GM19324 (cell line): ENCODE data around the gene LRRC15.

Experiments
- ATAC-seq: cut with Tn5 transposase; IDR thresholded peaks from one replicate; pipeline ENCODE4 v1.9.1; 2021; ENCODE audit warnings: mild to moderate bottlenecking, moderate library complexity; ENCODE audit not compliant: unreplicated experiment, low FRiP score

The LRRC15 gene

DNA sequence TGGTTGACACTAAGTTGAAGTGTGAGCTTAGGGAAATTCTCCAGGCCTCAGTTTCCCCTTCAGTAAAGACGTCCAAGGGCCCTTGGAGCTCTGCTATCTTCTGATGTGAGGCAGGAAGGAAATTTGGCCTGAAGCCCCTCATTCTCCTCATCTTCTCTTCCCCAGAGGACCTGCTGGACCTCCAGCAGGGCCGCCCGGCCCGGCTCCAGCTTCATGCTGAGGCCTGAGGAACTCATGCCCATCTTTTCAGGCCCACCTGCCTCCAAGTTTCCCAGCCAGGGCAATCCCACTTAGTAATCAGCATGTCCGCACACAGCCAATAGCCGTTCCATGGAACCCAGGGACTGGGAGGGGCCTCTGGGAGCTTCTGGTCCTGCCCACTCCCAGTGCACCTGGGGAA, 4.0 kb downstream of the LRRC15 start:
- ATAC-seq: no peak

DNA sequence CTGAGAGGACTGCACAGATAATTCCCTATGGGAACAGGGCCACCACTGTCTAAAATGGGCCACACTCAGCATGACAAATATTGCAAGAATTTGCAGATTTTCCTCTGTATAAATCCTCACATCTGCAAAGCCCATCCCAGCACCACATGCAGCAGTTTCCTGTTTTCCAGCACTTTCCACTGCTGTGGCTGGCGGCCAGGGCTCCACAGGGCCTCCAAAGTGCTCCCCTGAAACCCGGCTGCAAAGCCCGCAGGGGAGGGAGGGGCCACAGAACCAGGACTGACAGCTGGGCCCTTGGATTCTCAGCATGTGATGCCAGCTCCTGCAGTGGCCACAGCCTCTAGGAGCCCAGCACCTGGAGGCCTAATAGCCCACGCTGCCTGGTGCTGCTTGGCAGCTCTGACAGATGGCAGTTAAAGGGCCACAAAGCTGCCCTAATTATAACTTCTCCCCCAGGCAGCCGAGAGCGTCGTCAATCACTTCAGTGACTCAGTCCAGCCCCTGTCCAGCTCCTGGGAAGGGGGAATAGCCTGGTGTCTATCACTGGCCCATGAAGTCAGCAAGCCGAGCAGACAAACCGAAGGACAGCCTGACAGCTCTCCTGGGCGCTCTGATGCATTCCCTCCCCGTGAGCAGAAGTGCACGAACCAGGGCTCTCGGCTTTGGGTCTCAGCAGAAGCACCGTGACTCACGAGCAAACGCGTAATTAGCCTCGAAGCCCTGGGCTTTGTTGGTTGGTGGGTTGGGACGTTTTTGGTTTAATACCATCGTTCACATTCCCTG, 4.7 kb downstream of the LRRC15 start:
- ATAC-seq: no peak

DNA sequence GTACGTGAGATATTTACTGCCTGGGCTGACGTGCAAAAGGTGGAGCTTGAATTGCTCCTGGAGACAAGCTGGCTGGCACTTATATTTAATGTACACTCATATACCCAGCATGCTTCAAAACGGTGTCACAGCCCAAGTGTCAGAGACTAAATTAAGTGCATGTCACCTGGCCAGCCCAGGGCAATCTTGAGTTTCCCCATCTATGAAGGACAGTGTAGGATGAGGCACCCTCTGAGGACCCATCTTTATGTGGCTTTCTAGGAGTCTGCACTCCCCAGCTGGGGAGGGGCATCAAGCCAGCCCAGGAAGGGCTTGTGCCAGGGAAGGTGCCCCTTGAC, 5.3 kb downstream of the LRRC15 start:
- ATAC-seq: no peak

DNA sequence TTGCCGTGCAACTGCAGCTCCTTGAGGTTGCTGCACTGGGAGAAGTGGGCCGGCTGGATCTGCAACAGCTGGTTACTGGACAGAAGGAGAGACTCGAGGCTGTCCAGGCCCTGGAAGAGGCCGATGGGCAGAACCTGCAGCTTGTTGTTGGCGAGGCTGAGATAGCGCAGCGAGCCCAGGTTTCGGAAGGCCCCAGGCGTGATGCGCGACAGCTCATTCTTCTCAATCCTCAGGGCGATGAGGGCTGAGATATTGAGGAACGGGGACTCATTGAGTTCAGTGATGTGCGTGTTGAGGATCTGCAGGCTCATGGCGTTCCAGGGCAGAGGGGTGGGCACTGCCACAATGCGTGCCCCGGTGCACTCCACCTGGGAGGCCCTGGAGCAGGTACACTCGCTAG, 9.0 kb downstream of the LRRC15 start:
- no peak for ATAC-seq

DNA sequence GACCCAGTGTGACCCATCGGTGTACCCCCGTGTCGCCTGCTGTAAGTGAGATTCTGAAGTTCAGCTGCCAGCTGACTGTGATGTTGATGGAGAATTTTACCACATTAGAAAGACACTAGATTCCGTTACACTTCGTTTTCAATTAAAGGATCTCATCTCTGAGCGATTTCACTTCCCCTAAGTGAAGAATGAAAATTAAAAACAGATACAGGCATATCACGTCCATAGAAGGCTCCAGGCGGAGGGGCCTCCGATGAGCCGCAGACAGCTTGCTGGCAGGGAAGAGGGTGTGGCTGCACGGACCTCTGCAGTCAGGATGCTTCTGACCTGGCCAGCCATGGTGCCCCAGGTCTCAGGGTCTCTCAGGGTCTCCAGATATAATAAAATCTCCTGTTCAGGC, 11.9 kb downstream of the LRRC15 start:
- ATAC-seq: no peak

DNA sequence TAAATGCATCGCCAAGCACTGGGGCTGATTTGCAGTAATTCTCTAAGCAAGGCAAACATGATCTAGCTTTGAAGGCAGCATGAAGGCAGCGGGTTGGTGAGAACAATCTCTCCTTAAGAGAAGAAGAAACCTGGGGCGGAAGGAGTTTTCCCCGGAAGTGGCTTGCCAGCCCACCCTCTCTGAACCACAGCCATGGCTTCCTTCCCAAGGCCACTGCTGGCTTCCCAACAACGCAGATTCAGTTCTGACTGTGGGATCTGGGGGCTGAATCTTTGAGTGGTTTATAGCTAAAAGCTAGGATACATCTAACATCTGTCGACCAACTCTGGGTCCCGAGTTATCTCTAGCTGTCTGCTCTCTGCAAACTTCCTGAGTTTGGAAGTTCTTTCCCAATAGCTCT, 14.2 kb downstream of the LRRC15 start:
- ATAC-seq: no peak

DNA sequence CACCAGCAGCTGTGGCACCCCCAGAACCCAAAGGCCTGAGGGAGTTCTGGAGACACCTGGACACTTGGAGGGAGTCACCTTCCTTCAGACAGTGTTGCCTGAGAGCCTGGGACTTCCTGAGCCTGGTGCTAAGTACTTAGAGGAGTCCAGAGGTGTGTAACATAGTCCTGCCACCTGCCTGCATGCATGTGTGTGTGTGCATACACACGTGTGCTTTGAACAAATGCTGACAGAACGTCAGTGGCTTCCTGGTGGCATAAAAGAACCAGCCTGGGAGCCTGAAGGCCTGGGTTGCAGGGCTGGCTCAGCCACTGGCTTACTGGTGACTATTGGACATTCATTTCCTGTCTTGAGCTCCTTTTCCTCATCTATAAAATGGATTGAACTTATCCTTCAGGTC, 15.2 kb downstream of the LRRC15 start:
- ATAC-seq: no peak

DNA sequence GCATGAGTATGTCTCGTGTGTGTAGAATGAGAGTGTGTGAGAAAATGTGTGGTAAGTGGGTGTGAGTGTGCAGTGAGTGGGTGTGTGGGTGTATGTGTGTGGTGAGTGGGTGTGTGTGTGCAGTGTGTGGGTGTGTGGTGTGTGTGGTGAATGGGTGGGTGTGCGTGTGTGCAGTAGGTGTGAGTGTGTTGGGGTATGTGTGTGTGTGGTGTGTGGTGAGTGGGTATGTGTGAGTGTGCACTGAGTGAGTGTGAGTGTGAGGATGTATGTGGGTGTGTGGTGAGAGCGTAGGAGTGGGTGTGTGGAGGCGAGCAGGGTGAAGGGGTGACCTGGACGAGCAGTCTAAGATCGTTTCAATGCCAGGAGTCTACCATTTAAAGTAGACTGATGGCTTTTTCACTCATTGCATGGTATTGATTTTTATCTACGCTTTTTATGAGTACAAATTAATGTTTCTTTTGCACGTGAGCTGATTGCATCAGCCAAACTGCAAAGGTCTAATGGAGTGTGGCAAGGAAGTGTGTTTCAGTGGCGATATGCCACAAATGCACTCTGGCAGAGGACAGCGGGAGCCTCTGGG, 16.8 kb downstream of the LRRC15 start:
- ATAC-seq: no peak

DNA sequence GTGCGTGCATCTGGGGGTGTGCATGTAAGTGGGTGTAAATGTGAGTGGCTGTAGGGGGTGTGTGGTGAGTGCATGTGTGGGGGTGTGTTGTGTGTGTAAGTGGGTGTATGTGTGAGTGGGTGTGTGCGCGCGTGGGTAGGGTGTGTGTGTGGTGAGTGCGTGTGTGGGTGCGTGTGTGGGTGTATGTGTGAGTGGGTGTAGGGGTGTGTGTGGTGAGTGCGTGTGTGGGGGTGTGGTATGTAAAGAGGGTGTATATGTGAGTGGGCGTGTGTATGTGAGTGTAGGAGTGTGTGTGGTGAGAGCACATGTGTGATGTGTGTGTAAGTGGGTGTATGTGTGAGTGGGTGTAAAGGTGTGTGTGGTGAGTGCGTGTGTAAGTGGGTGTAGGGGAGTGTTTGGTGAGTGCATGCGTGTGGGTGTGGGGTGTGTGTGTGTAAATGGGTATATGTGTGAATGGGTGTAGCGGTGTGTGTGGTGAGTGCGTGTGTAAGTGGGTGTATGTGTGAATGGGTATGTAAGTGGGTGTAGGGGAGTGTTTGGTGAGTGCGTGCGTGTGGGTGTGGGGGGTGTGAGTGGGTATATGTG, 17.5 kb downstream of the LRRC15 start:
- no peak for ATAC-seq

DNA sequence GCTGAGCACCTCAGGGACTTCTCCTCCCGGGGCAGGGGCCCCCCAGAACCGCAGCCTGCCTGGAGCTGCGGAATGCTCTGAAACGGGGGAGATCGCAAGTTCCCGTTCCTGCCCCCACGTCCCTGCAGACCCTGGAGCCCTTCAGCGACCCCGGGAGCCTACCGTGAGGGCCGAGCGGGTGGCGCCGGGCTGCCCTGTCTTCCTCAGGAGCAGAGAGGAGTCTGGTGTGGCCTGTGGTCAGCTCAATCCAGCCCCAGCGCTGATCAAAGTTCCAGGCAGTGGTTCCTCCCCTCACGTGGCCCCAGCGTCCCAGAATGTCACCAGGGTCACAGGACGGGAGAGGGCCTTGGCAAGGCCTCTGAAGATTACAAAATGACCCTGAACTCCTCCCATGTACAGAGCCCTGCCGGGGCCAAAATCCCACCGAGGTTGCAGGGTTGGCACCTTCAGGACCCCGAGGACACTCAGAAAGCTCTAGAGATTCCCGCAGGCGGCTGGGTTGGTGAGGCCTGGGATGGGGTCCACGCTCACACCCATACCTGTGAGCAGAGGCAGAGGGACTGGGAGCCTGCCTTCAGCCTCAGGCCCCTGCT, 18.4 kb downstream of the LRRC15 start, which contains the start of gene CPN2:
CPN2 (minus strand) TSS at position 249 of the 593 bp plus-strand sequence. CDS start 8,626 bp downstream, outside the sequence.
- no peak for ATAC-seq

DNA sequence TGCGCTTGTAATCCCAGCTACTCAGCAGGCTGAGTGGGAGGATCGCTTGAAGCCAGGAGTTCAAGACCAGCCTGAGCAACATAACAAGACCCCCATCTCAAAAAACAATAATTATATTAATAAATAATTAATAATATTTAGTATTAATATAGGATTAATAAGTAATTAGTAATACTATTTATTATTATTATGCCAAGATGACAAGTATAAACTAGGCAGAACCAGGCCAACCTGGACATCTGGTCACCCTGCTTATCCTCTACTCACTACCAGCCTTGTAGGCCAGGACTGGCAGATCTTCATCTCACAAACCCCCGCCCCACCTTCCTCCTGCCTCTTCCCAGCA, 18.8 kb downstream of the LRRC15 start:
- ATAC-seq: no peak

DNA sequence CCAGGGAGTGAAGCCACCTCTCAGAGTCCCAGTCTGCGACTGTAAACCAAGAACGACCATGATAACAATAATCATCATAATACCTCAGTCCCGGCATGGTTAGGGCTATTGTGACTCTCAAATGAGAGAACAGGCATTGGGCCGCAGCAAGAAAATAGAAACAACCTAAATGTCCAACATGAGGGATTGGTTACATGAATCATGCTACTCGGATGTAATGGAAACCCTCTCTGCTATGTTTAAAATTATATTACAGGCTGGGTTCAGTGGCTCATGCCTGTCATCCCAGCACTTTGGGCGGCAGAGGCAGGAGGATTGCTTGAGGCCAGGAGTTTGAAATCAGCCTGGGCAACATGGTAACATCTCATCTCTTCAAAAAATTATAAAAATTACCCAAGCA, 21.2 kb downstream of the LRRC15 start:
- ATAC-seq: no peak

DNA sequence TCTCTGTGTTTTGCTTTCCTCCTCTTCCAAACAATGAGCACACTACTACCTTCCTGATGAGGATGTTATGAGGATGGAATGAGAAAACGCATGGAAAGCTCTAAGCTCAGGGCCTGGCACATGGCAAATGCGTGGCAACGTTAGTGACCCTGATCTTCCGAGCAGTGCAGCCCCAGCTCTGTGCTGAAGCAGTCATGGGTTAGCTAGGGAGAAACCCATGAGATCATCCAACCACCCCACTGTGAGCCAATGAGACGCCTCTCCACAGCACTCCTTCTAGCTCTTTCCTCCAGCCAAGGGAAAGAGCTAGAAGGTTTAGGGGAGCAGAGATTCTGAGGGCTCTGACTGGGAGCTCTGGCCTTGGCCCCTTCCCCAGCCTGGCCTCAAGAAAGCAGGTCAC, 22.9 kb downstream of the LRRC15 start:
- no peak for ATAC-seq

DNA sequence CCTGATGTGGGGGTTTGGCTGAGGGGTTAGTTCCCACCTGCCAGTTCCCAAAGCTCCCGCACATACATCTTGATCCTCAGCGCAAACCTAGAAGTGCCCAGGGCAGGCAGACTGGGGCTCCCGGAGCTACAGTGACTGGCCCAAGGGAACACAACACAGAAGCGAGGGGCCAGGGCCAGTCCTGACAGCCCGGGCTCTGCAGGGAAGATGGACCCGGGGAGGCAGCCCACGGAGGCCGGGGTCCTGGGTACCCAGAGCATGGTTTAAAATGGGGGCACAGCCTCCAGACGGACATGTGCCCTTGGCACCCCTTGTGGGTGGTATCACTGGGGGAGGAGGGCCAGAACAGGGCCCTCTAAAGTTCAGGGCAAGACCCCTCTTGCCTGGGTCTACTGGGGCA, 23.5 kb downstream of the LRRC15 start:
- ATAC-seq: no peak

DNA sequence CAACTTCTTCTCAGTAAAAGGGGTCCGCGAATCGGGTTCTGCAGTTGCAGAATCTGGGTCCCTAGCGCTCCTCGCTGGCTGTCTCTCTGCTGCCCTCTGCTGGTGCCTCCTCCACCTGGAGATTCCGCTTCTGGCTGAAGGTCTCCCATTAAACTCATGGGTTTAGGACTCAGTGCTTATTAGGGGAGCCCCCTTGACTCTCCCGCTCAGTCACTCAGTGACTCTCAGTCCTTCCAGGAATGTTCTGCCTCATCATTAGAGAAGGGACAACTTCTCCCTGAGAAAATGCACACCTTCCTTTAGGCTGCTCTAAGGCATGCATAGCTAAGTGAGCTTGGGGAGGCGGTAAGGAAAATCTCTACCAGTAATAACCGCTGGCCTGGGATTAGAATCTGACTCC, 25.5 kb downstream of the LRRC15 start:
- ATAC-seq: no peak

DNA sequence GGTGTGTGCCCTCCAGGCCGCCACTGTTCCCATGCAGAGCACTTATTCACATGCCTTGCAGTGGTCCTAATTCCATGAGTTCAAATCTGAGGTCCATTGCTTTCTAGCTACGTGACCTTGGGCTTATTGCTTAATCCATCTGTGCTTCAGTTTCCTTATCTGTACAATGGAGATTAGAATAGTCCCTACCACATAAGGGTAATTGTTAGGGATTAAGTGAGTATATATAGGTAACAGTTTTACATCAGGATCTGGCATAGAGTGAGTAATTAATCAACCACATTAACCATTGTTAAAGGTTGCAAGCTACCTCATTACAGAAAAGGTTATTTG, 26.0 kb downstream of the LRRC15 start:
- no peak for ATAC-seq

DNA sequence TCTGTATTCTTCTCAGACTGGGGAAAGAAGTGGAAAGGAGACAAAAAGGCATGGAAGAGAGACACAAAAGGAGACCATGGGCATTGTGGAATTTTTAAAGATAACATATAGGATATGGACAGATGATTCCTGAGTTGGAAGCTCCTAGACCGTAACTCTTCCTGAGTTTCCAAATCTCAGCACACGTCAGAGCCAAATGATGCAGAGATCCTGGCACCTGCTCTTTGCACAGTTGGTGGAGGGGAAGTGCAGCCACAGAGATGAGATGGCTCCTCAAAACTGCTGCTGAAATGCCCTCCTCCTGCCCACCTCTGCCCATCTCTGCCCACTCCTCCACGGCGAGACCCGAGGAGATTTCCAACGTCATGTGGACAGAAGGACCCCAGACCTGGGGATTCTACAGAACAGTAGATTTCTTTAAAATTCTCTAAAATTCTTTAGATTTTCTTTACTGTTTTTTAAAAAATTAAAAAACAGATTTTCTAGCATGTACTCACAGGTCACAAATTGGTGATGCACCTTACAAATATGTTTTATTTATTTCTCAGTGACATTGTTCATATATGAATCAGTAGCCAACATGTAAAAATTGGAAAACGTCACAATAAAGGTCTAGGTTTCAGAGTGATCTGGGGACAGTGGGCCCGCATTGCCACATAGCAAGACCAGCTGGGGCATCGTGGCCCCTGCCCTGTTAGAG, 26.5 kb downstream of the LRRC15 start:
- no peak for ATAC-seq

DNA sequence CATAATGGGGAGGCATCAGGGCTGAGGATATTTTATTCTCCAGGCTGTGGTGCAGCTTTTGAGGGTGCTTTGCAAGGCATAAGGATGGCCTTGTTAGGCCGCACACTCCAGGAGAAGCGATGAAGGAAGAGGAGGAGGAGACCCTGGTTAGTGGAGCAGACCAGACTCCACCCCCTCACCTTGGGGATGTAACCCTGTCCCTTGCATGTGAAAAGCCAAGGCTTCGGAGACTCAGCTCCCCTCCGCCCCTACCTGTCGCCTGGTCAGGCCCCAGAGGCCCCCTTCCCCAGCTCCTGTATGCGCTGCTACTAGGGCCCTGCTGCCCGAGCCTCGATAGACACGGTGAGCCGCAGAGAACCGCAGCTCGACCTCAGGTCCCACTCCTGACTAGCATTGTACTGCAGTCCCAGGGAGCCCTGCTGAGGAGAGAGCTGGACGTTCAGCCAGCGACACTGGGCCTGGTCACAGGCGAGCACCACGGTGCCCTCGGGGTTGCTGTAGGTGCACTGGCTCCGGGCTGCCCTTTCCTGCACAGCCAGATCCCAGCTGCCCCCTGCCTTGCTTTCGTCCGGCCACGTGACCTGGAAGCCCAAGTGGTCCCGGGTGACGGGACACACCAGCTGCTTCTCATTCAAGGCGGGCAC, 28.7 kb downstream of the LRRC15 start:
- ATAC-seq: no peak

DNA sequence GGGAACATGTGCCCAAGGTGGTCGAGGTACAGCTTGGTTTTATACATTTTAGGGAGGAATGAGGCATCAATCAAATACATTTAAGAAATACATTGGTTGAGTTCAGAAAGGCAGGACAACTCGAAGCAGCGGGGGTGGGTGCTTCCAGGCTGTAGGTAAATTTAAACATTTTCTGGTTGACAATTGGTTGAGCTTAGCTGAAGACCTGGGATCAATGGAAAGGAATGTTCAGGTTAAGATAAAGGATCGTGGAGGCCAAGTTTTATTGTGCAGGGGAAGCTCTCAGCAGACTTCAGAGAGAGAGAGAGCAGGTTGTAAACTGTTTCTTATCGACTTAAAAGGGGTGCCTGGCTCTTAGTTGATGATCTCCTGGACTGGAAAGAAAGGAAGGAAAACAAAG, 29.7 kb downstream of the LRRC15 start:
- ATAC-seq: no peak

DNA sequence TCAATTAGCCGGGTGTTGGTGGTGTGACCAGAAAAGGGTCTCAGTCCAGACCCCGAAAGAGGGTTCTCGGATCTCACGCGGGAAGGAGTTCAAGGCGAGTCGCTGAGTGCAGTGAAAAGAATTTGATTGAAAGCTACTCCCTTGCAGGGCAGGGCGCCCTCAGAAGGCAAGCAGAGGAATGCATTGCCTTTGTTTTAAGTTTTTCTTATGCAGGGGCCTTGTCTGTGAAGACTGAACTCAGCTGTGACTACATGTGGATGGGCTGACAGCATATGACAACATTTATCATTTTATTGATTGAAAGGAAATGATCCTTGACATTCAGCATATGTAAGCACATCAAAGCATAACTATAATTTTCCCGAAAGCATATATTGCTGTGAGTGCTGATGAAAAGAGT, 30.2 kb downstream of the LRRC15 start:
- no peak for ATAC-seq
